OCI-LY3 (cell line): Measurements from ENCODE around the gene AK4.

Experiments
- CTCF ChIP-seq: fragments of 200-600, 300-600 bp; sonication (generic); IDR thresholded peaks from 2 replicates; pipeline ENCODE4 v1.5.1; 2014; ENCODE audit warnings: antibody characterized with exemption, low read length, low read depth
- EZH2phosphoT487 ChIP-seq: fragments of 200-600 bp; shearing (Covaris generic); IDR thresholded peaks from 2 replicates; pipeline ENCODE4 v1.6.1; 2018; ENCODE audit warnings: antibody characterized with exemption, mixed run types, low read depth

DNA sequence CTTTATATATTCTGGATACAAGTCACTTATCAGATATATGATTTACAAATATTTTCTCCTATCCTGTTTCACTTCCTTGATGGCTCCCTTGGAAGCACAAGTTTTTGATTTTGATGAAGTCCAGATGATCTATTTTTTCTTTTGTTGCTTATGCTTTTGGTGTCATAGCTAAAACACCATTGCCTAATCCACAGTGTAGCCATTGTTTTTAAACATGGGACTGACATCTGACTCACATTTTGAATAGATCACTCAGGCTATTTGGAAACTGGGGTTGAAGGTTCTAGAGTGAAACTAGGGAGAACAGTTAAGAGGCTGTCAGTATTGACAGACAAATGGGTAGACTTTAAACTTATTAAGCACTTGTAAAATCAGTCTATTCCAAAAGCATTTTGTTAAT is 16.6 kb downstream of the AK4 start:
- TF ChIP-seq CTCF (no peak), EZH2phosphoT487 (no peak)
